HG02798 (cell line): ENCODE data around the gene PCDH15.

ENCODE experiments used
- ATAC-seq: cut with Tn5 transposase; IDR thresholded peaks from one replicate; pipeline ENCODE4 v1.9.1; 2021; ENCODE audit warnings: mild to moderate bottlenecking; ENCODE audit not compliant: unreplicated experiment, poor library complexity

Gene PCDH15

GRCh38 chr10:54148508-54148907, 652.5 kb downstream of the PCDH15 start:
- ATAC-seq, result no peak

GRCh38 chr10:54139819-54140428, 661.1 kb downstream of the PCDH15 start:
- ATAC-seq, result no peak

GRCh38 chr10:54137396-54137795, 663.6 kb downstream of the PCDH15 start:
- ATAC-seq, result no peak

GRCh38 chr10:54133203-54133602, 667.8 kb downstream of the PCDH15 start:
- ATAC-seq, result no peak

DNA sequence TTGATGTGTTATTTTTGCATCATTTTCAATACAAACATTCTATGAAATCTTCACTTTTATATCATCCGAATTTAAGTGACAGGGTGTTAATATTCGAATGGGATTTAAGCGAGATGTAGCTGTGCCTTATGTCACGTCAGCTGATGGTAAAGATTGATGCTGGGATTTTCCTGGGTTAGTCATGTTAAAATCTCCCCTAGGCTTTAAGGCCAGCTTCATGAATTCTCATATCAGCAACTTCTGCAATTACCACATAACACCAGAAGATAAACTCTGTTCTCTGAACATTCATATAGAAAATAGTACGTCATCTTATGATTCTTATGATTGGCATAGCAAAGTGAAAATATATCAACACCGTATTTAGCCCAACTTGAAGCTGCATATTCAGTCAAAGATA, 669.2 kb downstream of the PCDH15 start:
- ATAC-seq, result no peak

DNA sequence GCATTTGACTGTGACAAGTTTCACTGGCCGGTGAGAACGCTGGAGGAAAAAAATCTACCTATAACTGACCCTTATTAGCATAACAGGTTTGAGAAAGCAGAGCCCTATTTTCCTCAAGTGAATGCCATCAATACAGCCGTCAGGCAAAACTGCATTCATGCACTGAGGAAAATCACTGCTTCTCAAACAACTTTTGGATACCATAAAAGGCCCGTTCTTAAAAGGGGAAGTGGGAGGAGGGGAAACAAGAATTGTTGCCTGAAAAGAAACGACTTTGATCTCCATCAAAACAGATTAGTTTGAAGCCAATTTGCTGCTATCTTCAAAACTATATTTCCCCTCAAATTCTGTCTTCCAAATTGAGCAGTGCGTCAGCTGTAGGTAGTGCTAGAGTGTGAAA, 670.6 kb downstream of the PCDH15 start:
- ATAC-seq, result no peak

- no peak for ATAC-seq
These were observed 675.8 kb downstream of the PCDH15 start for GRCh38 chr10:54125098-54125747.

DNA sequence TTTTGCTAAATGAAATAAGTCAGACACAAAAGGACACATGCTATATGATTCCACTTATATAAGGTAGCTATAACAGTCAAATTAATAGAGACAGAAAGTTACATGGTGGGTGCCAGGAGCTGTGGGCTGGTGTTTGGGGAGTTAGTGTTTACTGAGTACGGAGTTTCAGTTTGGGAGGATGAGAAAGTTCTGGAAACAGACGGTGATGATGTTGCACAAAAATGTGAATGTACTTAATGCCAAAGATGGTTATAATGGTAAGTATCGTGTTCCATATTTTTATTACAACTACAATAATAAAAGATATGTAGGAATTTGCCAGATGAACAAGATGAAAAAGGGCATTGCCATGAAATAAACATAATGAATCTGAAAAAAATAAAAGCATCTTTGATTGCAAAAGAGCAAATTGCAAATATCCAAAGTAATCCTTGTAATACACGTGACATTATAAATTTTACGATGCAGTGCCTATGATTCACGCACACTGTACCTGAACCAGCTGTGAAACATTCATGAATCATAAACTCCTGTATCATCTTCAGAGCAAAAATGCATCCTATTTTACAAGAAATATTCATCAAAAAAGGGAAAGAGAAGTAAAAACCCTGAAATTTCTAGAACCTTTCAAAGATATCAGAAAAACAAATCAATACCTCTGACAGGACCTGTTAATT, 676.7 kb downstream of the PCDH15 start:
- no peak for ATAC-seq

DNA sequence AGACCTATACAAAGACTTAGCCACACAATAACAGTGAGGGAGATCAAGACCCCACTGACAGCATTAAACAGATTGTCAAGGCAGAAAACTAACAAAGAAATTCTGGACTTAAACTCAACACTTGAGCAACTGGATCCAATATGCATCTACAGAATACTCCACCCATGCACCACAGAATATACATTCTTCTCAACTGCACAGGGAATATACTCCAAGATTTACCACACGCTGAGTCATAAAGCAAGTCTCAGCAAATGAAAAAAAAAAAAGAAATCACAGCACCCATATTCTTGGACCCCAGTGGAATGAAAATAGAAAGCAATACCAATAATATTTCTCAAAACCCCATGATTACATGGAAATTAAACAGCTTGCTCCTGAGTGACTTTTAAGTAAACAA, 680.2 kb downstream of the PCDH15 start:
- ATAC-seq, result no peak

- no peak for ATAC-seq
These were observed 692.1 kb downstream of the PCDH15 start for GRCh38 chr10:54108961-54109360.

DNA sequence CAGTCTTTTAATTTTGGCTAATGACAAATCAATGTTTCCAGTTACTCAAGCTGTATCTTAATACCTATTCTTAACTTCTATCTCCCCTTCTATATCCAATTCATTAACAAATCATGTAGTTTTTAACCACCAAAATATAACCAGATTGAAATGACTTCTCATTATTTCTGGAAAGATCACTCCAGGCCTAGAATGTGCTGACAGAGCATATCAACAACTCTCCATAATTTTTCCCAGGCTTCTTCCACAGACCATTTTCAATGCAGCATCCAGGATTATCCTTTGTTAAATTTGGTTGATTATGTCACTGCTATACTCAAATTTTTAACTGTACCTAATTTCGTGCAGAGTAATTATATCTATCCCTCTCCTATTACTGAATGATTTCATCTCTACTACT, 704.1 kb downstream of the PCDH15 start:
- ATAC-seq, result no peak

DNA sequence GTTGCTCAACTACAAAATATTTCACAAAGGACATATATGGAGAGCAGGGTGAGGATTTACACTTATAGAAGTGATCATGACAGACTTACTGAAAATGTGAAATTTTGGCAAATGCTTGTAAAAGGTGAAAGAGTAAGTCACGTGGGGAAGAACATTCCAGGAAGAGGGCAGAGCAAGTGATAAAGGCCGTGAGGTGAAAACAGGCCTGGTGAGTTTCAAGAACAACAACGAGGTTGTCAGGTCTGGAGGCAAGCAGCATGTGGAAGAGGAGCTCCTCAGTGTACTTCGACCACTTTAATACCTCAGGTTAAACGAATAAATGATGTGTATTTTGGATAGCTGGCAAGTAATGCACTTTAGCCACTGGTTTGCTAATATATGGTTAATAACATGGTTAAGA, 706.7 kb downstream of the PCDH15 start:
- no peak for ATAC-seq

DNA sequence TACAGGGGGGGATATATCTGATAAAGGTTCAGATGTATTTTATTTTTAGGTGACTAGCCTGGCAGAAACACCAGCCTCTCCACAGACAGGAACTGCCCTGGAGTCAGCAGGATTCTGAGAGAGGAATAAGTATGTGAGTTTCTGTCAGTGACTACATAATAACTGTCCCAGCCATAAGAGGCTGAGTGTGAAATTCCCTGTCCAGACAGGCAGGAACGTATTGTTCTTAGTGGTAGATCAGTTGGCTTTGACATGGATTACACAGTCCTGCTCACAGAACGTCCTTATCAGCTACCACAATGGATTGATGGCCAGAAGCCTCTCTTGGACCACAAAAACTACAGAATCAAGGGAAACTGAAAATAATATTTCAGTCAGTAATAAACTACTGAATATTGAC, 709.8 kb downstream of the PCDH15 start:
- ATAC-seq, result no peak

- ATAC-seq, result no peak
These were observed 719.1 kb downstream of the PCDH15 start for GRCh38 chr10:54081950-54082349.

GRCh38 chr10:54067361-54067760, 733.7 kb downstream of the PCDH15 start:
- no peak for ATAC-seq

DNA sequence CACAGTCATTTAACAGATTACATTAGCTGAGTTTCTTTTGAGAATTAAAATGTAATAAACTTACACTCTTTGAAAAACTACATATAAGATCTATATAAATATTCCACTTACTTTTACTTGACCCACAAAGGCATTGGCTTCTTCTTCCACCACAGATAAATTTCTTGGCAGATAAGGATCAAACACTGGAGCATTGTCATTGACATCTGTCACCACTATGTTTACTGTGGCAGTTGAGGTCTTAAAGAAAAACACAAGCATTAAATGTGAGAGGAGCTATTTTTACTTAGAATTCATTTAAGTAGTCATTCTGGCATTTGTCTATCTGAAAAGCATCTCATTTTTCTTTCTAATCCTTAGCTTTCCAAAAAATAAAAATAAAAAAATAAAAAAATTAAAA, 734.4 kb downstream of the PCDH15 start:
- no peak for ATAC-seq

DNA sequence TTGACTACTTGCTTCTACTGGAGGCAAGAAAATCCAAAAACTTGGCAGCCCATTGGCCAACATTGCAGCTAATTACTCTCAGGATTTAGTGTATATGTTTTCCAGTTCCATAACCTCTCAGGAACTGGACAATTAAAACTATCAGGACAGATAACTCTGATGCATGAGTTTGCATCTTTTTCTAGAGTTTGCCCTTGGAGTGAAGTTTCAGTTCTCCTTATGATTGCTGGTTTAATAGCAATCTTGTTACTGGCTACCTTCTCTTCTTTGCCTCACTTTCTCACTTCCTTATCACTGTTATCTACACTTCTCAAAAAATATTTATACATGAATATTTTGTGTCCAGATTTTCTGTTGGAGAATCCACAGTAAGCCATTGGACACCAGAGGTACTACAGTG, 735.9 kb downstream of the PCDH15 start:
- no peak for ATAC-seq

DNA sequence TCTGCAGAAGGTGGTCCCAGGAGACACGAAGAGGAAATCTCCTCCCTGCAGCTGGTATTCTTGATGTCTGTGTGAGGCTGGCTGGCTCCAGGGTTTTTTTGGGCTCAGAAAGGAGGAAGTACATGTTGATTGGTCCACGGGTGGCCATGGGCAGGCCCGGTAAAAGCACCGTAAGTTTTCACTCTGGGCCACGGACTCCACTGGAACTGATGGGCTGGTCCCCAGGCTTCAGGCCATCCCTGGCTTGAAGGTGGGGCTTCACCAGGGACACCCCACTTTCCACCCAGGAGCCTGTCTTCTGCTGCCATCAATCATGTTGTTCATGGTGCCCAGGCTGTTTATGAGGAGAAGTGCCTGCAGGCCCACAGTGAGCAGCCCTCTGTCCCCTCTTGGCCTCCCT, 736.8 kb downstream of the PCDH15 start:
- ATAC-seq, result no peak

DNA sequence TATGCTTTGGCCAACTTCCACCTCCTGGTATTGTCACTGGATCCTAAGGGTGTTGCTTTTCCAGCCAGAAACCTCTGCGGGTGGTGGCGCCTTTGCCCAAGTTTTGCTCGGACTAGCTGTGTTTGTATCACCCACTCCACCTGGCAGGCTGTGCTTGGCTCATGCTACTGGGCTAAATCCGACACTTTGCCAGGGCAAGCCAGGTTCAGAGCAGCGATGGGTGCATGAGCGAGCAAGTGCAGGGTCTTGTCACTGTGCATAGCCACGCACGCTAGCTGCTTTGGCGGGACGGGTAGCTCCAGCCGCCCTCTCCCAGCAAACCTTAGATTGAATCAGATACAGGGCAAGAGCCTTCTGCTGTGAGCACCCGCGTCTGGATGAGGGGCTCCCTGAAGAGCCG, 737.5 kb downstream of the PCDH15 start:
- no peak for ATAC-seq

- ATAC-seq, result no peak
These were observed 740.5 kb downstream of the PCDH15 start for GRCh38 chr10:54060572-54060971.

DNA sequence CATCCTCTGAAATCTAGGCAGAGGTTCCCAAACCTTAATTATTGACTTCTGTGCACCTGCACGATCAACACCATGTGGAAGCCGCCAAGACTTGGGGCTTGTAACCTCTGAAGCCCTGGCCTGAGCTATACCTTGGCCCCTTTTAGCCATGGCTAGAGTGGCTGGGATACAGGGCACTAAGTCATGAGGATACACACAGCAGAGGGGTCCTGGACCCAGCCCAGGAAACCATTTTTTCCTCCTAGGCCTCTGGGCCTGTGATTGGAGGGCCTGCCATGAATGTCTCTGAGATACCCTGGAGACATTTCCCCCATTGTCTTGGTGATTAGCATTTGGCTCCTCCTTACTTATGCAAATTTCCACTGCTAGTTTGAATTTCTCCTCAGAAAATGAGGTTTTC, 743.7 kb downstream of the PCDH15 start:
- no peak for ATAC-seq

- ATAC-seq, result no peak
These were observed 774.7 kb downstream of the PCDH15 start for GRCh38 chr10:54026340-54026739.
